Hepatocyte (in vitro differentiated cells): ENCODE measurements around the gene MIS18A. TPM values are rescaled to one million over a fixed set of nuclear protein-coding genes. Genes with fewer than 3 reads are reported as not detected.

ENCODE experiments used
- DNase-seq: peaks from one replicate; pipeline ENCODE4 v3.0.0-alpha.2; 2016; ENCODE audit warnings: low spot score
- H2AFZ ChIP-seq: fragments of 200-600 bp; sonication (generic); 2 replicates; pipeline ENCODE4 v1.6.0; 2016; ENCODE audit warnings: antibody characterized with exemption, mild to moderate bottlenecking
- H3K27ac ChIP-seq: fragments of 200-600 bp; sonication (generic); 2 replicates; pipeline ENCODE4 v1.5.1; 2016; ENCODE audit warnings: mild to moderate bottlenecking
- H3K27me3 ChIP-seq: fragments of 200-600 bp; sonication (generic); 2 replicates; pipeline ENCODE4 v1.6.1; 2016
- H3K36me3 ChIP-seq: fragments of 200-600 bp; sonication (generic); replicated peaks from 2 replicates; pipeline ENCODE4 v1.5.1; 2016; ENCODE audit warnings: low read depth; ENCODE audit not compliant: insufficient read depth
- H3K4me1 ChIP-seq: fragments of 200-600 bp; sonication (generic); 2 replicates; pipeline ENCODE4 v1.5.1; 2016; ENCODE audit warnings: mild to moderate bottlenecking, moderate library complexity; ENCODE audit not compliant: insufficient read depth
- H3K4me2 ChIP-seq: fragments of 200-600 bp; sonication (generic); 2 replicates; pipeline ENCODE4 v1.6.0; 2016
- H3K4me3 ChIP-seq: fragments of 200-600 bp; sonication (generic); 2 replicates; pipeline ENCODE4 v1.5.1; 2016; ENCODE audit warnings: mild to moderate bottlenecking
- H3K79me2 ChIP-seq: fragments of 200-600 bp; sonication (generic); 2 replicates; pipeline ENCODE4 v1.6.0; 2017; ENCODE audit warnings: mild to moderate bottlenecking
- H3K9me2 ChIP-seq: fragments of 200-600 bp; sonication (generic); replicated peaks from 2 replicates; pipeline ENCODE4 v1.6.0; 2017; ENCODE audit warnings: mild to moderate bottlenecking; ENCODE audit not compliant: insufficient read depth
- H3K9me3 ChIP-seq: fragments of 200-600 bp; sonication (generic); 2 replicates; pipeline ENCODE4 v1.5.1; 2016; ENCODE audit warnings: low read depth, mild to moderate bottlenecking
- H4K20me1 ChIP-seq: fragments of 200-600 bp; sonication (generic); 2 replicates; pipeline ENCODE4 v1.6.0; 2016; ENCODE audit warnings: mild to moderate bottlenecking; ENCODE audit not compliant: insufficient read depth, poor library complexity, severe bottlenecking
- CTCF ChIP-seq: fragments of 200-600 bp; sonication (generic); IDR thresholded peaks from 2 replicates; pipeline ENCODE4 v1.5.1; 2016; ENCODE audit warnings: antibody characterized with exemption, mild to moderate bottlenecking; ENCODE audit not compliant: poor library complexity
- EZH2 ChIP-seq: fragments of 200-600 bp; sonication (generic); IDR thresholded peaks from 2 replicates; pipeline ENCODE4 v1.6.1; 2016; ENCODE audit warnings: antibody characterized with exemption, mild to moderate bottlenecking, borderline replicate concordance
- EZH2phosphoT487 ChIP-seq: fragments of 200-600 bp; sonication (generic); IDR thresholded peaks from one replicate; pipeline ENCODE4 v1.6.1; 2018; ENCODE audit warnings: antibody characterized with exemption, mild to moderate bottlenecking, low read depth, moderate library complexity; ENCODE audit not compliant: unreplicated experiment, severe bottlenecking
- WGBS: methylation state at CpG from one replicate; pipeline ENCODE4 v1.1.6; 2016; ENCODE audit warnings: low lambda C conversion rate; ENCODE audit errors: missing lambda C conversion rate; 5-methylcytosine and 5-hydroxymethylcytosine counted together
- polyA plus RNA-seq: library from polyadenylated mRNA; unstranded; fragments of >200 nt; fragmentation: Nextera tagmentation; extraction: Ambion mirVana; gene quantifications from 2 replicates; pipeline ENCODE4 v1.2.1, GENCODE V29; 2016
- total RNA-seq: library from RNA; depleted of rRNA; stranded (reverse); fragments of >200 nt; gene quantifications from 2 replicates; pipeline ENCODE4 v1.2.3, GENCODE V29; 2014

MIS18A gene
- total and polyA plus RNA-seq, 2 experiments from 2014 or later: 9.4 to 11.2 TPM

- no peaks in the 10 kb centered on the region for H4K20me1 ChIP-seq
- no peaks in the 10 kb centered on the region for H3K79me2 ChIP-seq
- no peak for TF ChIP-seq CTCF
- no peak for TF ChIP-seq EZH2phosphoT487
- no peak for TF ChIP-seq EZH2
- 89% methylated on average over 14 of the region's 14 CpGs for WGBS
- H3K27me3 ChIP-seq: no peaks in the 10 kb centered on the region
- no peak for DNase-seq
- H3K9me3 ChIP-seq: no peaks in the 10 kb centered on the region
- H3K36me3 ChIP-seq: no peaks in the 10 kb centered on the region
- no peak within 1 kb of the TSS for H3K4me3 ChIP-seq
- no peak within 1 kb of the TSS for H3K4me2 ChIP-seq
- no peak within 1 kb of the TSS for H2AFZ ChIP-seq
- no peaks in the 10 kb centered on the region for H3K4me1 ChIP-seq
- no peak within 1 kb of the TSS for H3K27ac ChIP-seq
- H3K9me2 ChIP-seq: no peaks in the 10 kb centered on the region
Observed at GRCh38 chr21:32298658-32299081, 19.8 kb upstream of the MIS18A start, which contains the start of gene MRAP. TSS of gene MRAP (plus strand) at chr21:32298855. CDS start at chr21:32298972, 117 bp downstream.

- Histone ChIP-seq H3K27me3 (no peaks in the 10 kb centered on the region), H3K9me3 (no peaks in the 10 kb centered on the region), H2AFZ (no peak overlapping the region), H3K27ac (no peak overlapping the region), H4K20me1 (no peaks in the 10 kb centered on the region), H3K4me1 (no peaks in the 10 kb centered on the region), H3K9me2 (no peaks in the 10 kb centered on the region), H3K4me2 (no peak overlapping the region), H3K4me3 (no peak overlapping the region), H3K36me3 (no peaks in the 10 kb centered on the region), H3K79me2 (no peaks in the 10 kb centered on the region)
- no peak for DNase-seq
- TF ChIP-seq EZH2: no peak
- TF ChIP-seq CTCF: no peak
- no peak for TF ChIP-seq EZH2phosphoT487
- 82% methylated on average over 6 of the region's 6 CpGs for WGBS
Observed at GRCh38 chr21:32298148-32298559, 19.3 kb upstream of the MIS18A start.

DNA sequence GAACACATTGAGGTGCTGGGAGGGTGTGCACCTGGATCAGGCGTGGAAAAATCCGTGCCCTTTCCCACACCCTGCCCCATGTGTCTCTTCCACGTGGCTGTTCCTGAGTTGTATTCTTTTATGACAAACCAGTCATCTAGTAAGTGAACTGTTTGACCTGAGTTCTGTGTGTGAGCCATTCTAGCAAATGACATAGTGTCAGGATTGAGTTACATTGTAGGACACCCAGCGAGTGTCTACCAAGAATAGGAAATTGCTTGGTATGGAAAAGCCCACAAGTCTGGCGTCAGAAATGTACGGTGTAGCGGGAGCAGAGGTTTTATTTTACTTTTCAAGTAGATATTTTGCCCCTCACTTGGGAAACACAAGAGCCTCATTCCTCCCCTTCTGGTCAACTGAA lies 18.6 kb upstream of the MIS18A start:
- H3K9me3 ChIP-seq: no peaks in the 10 kb centered on the region
- no peak for DNase-seq
- TF ChIP-seq EZH2phosphoT487: no peak
- no peak for TF ChIP-seq CTCF
- TF ChIP-seq EZH2: no peak
- H3K27ac ChIP-seq: no peak overlapping the region
- no peak overlapping the region for H3K4me2 ChIP-seq
- no peaks in the 10 kb centered on the region for H4K20me1 ChIP-seq
- H3K9me2 ChIP-seq: no peaks in the 10 kb centered on the region
- no peak overlapping the region for H2AFZ ChIP-seq
- H3K36me3 ChIP-seq: no peaks in the 10 kb centered on the region
- H3K4me1 ChIP-seq: no peaks in the 10 kb centered on the region
- no peaks in the 10 kb centered on the region for H3K27me3 ChIP-seq
- no peaks in the 10 kb centered on the region for H3K79me2 ChIP-seq
- no peak overlapping the region for H3K4me3 ChIP-seq
- WGBS: 94% methylated on average over 7 of the region's 7 CpGs

GRCh38 chr21:32285476-32285875 lies 6.6 kb upstream of the MIS18A start:
- H3K27ac ChIP-seq: no peak overlapping the region
- H3K4me1 ChIP-seq: no peaks in the 10 kb centered on the region
- H3K9me2 ChIP-seq: no peaks in the 10 kb centered on the region
- H3K9me3 ChIP-seq: peaks cover 3% of the 10 kb centered on the region
- H3K36me3 ChIP-seq: no peaks in the 10 kb centered on the region
- no peak overlapping the region for H3K4me3 ChIP-seq
- no peaks in the 10 kb centered on the region for H3K79me2 ChIP-seq
- no peak overlapping the region for H3K4me2 ChIP-seq
- 98% methylated on average over 4 of the region's 4 CpGs for WGBS
- no peak for DNase-seq
- H4K20me1 ChIP-seq: no peaks in the 10 kb centered on the region
- H2AFZ ChIP-seq: no peak overlapping the region
- no peaks in the 10 kb centered on the region for H3K27me3 ChIP-seq
- no peak for TF ChIP-seq EZH2
- no peak for TF ChIP-seq CTCF
- TF ChIP-seq EZH2phosphoT487: no peak
